Measurements from ENCODE around the gene ENPP6.

DNA sequence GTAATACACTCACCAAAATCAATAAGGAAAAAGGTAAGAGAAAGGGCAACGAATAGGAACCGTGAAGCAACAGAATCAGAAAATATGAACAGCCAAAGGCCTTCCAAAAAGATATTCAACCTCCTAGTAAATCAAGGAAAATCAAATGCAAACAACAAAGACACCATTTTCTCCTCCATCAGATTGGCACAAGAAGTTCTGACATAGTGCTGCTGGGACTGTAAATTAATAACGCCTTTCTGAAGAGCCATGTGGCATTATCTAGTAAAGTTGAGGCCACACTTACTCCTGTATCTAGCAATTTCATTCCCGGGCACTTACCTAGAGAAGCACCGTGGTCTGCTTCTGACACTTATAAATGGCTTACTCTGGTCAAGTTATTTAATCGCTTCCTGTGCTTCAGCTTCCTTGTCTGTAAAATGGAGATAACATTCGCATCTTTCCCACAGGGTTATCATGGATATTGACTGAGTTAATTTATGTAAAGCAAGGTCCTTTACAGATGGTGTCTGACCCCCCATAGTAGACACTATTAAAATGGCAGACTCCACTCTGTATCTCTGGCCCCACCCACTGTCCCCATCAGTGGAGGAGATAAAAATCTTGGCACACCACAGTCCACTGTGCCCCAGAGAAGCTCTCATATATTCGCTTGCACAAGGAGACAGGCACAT lies 20.5 kb upstream of the ENPP6 start:
- TF ChIP-seq, protein P1, sequence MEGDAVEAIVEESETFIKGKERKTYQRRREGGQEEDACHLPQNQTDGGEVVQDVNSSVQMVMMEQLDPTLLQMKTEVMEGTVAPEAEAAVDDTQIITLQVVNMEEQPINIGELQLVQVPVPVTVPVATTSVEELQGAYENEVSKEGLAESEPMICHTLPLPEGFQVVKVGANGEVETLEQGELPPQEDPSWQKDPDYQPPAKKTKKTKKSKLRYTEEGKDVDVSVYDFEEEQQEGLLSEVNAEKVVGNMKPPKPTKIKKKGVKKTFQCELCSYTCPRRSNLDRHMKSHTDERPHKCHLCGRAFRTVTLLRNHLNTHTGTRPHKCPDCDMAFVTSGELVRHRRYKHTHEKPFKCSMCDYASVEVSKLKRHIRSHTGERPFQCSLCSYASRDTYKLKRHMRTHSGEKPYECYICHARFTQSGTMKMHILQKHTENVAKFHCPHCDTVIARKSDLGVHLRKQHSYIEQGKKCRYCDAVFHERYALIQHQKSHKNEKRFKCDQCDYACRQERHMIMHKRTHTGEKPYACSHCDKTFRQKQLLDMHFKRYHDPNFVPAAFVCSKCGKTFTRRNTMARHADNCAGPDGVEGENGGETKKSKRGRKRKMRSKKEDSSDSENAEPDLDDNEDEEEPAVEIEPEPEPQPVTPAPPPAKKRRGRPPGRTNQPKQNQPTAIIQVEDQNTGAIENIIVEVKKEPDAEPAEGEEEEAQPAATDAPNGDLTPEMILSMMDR (conservative IDR thresholded peaks at IDR 0.05; ENCODE audit: low read length), result no peak
- no peak for TF ChIP-seq EZH2phosphoT487 (IDR thresholded peaks at IDR 0.05; ENCODE audit: borderline replicate concordance, low read depth, low read length)

Measured in OCI-LY7 (cell line).